Gastrocnemius medialis (tissue), 4 donors: ENCODE measurements around the gene ARHGEF4.

ENCODE experiments used
- POLR2A ChIP-seq, 2 donors: fragments of 450-650 bp; IDR thresholded peaks; one replicate each; pipeline ENCODE4 v1.6.1; 2017; ENCODE audit warnings: antibody characterized with exemption in 2 of 2, mild to moderate bottlenecking in 2 of 2, moderate library complexity in 2 of 2
- TF ChIP-seq, protein P1 (sequence below), 5 experiments: fragments of 450-650 bp in 3 of 5; fragments of 200-600 bp in 2 of 5; sonication (generic) in 2 of 5; IDR thresholded peaks in 4 of 5; conservative IDR thresholded peaks in 1 of 5; 1 replicate in 4 of 5; 2 replicates in 1 of 5; pipeline ENCODE4 v1.5.1; 2016 to 2019; ENCODE audit warnings: antibody characterized with exemption in 5 of 5, mild to moderate bottlenecking in 3 of 5, moderate library complexity in 3 of 5

DNA sequence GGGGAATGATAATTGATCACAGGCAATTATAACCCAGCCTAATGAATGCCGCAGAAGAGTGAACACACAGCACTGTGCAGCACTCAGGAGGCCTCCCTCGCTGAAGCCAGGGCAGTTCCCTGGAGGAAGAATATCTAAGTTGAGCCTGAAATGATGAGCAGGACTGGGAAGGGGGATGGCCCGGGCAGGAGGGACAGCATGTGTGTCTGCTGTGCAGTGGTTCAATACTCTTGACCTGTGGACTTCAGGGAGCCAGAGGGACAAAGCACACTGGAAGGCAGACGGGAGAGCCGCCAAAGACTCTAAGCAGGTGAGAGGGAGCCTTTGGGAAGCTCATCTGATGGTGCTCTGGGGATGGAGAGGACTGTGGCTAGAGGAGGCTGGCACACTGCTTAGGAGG, 62.6 kb downstream of the ARHGEF4 start:
- TF ChIP-seq, protein P1, sequence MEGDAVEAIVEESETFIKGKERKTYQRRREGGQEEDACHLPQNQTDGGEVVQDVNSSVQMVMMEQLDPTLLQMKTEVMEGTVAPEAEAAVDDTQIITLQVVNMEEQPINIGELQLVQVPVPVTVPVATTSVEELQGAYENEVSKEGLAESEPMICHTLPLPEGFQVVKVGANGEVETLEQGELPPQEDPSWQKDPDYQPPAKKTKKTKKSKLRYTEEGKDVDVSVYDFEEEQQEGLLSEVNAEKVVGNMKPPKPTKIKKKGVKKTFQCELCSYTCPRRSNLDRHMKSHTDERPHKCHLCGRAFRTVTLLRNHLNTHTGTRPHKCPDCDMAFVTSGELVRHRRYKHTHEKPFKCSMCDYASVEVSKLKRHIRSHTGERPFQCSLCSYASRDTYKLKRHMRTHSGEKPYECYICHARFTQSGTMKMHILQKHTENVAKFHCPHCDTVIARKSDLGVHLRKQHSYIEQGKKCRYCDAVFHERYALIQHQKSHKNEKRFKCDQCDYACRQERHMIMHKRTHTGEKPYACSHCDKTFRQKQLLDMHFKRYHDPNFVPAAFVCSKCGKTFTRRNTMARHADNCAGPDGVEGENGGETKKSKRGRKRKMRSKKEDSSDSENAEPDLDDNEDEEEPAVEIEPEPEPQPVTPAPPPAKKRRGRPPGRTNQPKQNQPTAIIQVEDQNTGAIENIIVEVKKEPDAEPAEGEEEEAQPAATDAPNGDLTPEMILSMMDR (IDR thresholded peaks at IDR 0.05 in 4 of 5, conservative IDR thresholded peaks at IDR 0.05 in 1 of 5): no peak
- no peak for TF ChIP-seq POLR2A (IDR thresholded peaks at IDR 0.05)
